HG03457 (cell line): ENCODE measurements around the gene KIF26B.

Source experiments
- ATAC-seq: cut with Tn5 transposase; IDR thresholded peaks from one replicate; pipeline ENCODE4 v1.9.1; 2021; ENCODE audit warnings: moderate number of reproducible peaks; ENCODE audit not compliant: unreplicated experiment

KIF26B gene

DNA sequence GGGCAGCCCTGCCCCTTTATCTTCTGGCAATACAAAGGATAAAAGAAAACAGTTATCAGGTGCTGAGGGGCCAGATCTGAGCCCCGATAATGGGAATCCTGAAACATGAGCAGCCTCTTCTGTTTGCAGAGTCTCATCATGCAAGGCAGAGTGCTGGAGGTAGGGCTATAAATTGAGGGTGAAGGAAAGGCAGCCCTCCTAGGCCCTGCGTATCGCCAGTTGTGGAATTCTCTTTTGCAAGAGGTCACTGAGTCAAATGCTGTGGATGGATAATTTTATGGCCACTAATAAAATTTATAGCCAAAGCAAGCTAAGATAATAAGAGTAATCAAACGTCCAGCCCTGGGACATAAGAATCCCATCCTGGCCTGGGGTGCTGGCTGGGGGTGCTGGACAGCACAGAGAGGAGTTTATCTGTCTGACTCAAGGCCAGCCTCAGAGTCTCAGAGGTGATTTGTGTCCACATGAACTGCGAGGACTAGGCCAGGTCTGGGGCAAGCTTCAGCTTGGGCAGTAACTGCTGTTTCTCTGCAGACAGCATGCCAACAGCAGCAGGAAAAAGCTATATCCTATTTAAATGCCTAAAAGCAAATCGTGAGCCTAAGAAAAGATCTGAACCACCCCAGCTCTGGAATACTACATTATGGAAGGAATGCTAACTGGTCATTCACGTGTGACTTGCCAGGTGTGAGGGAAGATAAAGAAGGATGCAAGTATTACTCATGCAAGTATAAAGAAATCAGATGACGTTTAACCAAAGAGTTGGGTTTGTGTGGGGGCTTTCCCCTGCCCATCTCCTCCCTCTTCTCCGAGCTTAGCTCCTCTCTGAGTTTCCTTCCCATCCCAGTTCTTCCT lies 254.8 kb downstream of the KIF26B start:
- ATAC-seq = no peak

DNA sequence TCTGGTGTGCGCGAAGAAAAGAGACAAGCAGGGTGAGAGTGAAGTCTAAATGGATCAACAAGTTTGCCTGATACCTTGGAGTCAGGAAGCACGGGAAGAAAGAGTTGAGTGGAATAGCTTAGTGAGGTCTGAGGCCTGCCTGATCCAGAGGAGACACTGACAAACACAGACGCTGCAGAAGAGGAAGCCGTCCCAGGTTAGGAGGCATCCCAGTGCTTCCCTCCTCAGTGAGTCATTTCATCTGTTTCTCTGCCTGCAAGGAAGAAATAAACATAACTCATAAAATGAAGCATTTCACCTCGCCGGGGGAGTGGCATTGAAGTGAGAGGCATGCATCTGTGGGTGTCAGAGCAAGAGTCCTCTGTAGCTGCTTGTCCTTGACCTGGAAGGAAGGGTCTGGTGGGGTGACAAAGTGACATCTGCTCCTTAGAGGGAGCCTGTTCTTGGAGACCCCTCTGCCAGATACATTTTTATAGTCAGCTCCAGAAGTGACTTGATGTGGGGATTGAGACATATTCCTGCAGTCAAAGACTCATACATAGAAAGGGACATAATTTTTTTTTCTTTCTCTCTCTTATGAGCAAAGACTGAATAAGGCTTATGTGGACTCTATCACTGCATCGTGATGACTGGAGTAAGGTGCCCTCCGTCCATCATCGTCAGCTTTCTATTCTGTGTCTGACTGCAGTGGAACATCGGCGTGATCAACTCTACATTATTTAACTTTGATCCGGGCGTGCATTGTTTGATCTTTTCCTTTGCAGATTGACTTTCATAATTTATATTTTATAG lies 256.7 kb downstream of the KIF26B start:
- no peak for ATAC-seq

DNA sequence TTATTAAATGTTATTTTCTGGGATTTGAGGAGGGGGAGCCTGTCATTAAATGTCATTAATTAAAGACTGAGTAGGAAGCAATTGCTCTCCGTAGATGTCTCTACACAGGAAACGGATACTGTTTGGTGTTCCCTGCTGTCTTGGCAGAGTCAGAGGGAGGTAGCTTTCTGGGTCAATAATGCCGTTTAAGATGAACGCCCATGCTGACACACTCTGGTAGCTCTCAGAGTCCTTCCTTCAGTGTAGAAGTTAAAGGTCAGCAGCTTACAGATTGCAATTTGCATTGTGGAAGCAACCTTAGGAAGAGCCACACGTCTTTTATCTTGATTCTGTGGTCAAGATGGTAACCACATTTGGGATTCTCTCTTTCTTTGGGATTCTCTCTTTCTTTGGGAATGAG lies 257.5 kb downstream of the KIF26B start:
- no peak for ATAC-seq

DNA sequence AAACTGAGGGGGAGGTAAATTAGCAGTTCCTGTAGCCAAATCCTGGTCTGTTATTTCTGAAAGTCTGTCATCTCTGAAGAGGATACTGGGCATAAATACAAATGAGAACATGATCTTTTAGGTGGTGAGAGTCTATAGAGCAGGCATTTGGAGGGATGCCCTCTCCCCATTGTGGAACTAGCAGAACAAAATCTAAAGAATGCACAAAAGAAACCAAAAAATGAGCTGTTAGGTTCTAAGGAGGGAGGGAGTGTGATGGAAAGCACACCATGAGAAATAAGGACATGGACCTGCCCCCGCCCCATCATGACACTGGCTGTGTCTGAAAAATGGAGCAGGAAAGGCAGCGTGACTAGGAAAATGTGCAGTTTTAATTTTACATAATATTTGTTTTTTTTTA lies 262.0 kb downstream of the KIF26B start:
- no peak for ATAC-seq

DNA sequence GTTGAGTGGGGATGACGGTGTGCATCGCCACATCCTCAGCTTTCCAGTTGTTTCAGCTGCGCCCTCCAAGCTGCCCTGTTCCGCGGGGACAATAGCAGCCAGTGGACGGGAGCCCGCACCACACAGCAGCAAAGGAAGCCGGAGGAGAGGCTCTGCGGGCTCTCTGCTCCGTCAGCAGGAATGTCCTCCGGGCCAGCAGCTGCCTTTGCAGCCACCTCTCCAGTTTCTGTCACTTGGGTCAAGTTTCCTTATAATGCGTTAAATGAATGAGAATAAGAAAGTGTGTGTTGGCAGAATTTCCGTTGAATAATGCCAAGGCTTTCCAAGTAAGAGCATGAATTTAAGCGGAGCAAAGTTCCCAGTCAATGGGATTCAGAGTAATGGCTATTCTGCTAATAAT lies 263.3 kb downstream of the KIF26B start:
- ATAC-seq = no peak

DNA sequence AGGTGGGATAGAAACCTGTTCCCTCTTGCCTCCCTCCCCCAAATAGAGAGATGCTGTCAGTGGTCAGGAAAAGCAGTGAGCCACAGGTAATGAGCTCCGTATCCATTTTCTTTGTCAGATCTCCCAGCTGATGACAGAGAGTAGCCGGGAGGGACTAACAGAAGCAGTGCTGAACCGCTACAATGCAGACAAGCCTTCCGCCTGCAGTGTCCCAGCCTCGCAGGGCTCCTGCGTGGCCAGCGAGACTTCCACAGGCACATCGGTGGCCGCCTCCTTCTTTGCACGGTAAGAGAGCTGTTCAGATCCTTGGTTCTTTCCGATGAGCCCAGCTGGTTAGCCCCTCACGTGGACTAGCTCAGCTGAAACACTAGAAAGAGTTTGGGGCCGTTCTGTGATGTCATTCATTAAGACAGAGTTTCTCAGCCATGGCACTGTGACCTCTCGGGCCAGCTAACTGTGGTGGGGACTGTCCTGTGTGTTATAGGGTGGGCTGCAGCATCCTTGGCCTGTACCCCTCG lies 264.7 kb downstream of the KIF26B start:
- no peak for ATAC-seq

DNA sequence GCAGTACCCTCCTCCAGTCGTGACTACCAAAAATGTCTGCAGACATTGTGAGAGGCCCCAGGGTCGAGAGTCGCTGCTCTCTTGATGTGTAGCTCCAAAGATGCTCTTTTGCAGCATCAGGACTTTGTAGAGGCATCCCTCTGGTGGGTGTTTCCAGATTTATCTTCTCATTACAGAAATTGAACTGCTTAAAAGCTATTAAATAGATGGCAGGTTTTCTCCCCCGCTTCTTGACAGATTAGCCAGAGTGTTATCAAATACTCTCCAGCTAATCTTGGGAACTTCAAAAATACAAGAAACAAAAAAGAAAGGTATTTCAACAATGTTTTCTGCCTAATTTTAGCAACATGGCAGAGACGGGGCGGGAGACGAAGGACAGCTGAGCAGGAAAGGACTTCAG lies 265.2 kb downstream of the KIF26B start:
- no peak for ATAC-seq

DNA sequence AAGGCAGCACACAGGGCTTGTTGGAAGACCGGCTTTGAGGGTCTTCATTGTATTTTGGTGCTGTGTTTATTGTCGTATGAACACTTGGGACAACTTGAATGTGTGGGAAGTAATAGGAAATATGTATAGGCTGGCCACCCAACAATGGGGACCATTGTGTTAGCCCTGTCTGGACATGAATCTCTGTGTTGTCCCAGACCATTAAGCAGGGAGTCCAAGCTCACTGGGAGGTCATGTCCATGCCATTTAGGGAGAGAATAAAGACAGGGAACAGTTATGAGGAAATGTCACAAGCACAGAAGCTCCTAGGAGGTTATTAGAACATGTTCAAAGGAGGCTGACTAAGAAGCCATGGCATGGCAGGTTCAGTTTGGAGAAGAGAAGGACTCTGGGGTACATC lies 266.1 kb downstream of the KIF26B start:
- ATAC-seq = no peak

DNA sequence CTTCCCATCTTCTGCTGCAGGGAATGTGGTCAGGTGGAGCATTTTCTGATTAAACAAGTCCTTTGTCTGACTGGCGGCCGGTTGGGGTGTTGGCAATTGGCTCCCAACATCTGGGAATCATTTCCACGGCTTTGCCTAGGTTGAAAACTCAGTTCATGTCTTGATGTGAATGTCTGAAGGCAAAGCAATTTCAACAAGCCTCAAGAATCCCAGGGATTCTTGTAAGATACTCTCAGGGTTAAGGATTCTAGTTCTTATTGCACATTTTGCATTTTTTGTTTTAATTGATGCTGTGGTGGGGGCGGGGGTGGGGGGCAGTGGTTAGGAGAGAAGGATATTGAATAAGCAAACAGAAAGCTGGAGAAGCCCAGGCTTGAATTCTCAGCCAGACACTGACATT lies 273.9 kb downstream of the KIF26B start:
- no peak for ATAC-seq

DNA sequence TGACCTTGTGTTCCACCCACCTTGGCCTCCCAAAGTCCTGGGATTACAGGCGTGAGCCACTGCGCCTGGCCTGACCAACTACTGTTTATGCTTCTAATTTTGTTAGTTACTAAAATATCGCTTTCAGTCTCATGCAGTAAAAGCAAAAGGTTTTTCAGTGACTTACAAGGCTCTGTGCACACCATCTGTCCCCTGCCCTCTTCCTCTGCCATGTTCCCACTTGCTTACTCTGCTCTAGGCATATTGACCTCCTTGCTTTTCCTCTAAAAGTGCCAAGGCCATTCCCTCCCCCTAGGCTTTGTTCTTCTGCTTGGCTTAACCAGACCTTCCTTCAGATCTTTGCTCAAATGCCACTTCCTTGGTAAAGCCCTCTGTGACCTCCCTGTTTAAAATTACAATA lies 276.9 kb downstream of the KIF26B start:
- no peak for ATAC-seq

DNA sequence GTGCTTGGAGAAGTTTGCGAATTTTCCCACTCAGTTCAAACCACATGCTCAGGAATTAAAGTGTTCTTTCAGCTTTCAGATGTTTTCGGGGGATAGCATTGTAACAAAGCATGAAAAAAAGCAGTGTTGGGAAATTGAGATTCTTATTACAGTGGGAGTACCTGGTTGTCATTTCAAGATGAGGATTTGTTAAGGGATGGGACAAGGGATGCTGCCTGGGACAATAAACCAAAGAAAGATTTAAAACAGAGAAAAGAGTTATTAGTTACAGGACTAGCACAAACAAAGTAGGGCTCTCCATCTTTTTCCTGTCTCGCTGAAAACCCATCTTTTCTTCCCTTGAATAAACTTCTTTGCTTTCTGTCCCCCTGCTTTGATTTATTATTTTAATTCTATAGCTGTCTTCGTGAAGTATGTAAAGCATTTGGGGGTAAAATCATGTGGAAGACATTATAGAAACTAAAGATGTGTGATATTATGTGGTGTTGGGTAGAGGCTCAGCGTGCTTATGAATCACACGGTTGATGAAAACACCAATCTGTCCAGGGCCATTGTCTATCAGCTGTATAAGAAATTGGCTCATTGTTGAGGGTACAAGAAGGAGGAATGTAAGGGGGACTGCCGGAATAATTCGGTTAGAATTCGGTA lies 277.6 kb downstream of the KIF26B start:
- no peak for ATAC-seq

DNA sequence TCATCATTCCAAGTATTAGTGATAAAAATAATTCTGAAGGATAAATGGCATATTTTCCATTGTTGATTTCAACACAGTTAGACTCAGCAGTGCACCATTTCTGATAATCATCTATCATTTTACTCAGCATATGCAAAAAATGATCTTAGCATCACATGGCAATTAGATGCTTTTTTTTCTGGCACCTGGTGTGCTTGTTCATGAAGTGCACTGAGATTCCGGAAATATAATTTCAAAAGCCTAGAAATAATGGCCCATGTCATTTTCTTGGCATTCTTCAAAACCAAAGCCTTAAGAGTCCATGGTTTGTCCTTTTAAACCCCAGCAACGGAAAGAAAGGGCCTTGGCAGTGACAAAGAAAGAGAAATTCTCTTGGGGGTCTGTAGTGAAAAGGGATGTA lies 278.8 kb downstream of the KIF26B start:
- no peak for ATAC-seq

DNA sequence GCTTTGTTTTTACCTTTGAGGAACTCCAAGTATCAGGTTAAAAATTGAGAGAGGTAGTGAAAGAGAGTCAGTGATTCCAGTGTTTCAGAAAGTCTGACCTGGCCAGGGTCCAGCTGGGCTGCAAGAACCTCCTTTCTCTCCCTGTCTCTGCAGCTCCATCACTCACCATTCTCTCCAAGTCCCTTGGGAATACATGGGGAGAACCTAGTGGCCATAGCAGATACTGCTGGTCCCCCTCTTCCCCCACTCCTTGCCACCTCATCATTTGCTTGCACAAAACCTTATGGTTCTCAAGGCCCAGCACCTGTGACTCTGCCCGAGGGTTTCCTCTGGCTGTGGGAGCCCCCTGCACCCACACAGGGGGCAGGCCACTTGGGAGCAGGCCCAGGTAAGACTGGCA lies 279.5 kb downstream of the KIF26B start:
- no peak for ATAC-seq

DNA sequence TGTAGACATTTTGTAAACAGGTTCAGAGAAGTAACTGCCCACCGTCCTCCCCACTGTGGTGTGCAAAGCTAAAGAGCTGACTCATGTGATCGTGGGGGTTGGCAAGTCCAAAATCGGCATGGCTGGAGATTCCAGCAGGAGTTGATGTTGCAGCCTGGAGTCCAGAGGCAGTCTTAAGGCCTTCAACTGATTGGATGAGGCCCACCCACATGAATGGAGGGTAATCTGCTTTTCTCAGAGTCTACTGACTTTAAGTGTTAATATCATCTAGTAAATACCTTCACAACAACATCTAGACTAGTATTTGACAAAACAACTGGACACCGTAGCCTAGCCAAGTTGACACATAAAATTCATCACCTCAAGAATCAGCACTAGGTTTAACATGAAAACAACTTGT lies 281.6 kb downstream of the KIF26B start:
- ATAC-seq = no peak

DNA sequence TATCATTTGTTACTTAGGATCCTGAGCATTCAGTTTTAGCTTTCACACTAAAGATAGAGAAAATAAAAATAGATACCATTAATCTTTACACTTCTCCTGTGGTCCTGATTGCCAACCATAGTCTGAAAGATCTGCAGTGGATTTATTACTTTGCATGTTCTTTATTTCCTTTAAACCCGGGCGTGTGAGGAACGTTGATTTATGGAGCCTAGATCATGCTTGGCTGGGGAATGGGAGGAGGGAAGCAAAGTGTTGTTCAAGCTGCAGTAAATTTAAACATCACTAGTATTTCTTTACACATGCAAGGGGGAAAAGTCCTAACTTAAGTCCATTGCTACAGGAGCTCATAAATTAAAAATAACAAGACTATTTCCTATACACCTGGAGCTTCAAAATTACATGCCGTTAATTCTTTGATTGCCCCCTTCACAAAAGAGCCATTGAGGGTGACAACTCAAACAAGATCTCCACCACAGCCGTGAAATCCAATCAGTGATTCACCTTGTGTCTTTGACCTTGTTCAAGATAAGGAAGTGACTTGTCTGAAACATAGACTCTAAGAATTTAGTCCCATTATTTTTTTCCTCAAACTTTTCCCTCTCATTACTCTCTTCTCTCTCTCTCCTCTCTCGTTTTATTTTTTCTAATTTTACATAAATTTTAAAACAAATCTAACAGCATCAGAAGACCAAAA lies 282.7 kb downstream of the KIF26B start:
- no peak for ATAC-seq

DNA sequence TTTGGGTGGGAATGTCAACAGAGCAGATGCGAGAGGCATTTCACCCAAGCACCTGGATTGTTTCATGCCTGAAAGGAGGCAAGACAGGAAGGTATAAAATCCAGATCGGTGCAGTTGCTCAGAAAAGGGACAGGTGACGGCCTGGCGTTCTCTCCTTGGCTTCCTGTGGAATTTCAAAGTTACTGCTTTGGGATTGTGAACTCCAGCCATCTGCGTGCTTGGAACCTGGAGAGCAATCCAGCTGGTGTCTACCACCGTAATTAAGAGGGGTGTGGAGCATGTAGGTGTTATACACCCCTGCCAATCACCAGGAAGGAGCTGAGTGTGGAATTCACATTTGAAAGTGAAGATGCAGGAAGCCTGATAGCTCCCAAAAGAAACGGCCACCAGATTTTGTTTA lies 286.1 kb downstream of the KIF26B start:
- ATAC-seq = no peak

DNA sequence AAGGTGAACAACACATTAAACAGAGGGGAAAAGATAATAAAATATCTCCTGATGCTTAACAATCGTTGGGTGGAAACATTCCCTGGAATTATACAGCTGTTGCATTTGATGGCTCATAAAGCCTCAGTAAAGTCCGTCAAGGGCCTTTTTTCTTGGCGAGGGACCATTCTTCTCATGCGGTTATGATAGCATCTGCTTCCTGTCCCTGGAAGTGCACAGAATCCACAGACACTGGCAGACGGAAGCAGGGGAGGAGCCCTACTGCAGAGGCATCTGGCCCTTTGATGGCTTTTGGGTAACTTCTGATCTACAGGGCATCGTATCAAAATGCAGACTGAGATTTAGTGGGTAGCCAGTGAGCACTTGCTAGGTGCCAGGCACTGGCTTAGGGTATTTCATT lies 286.9 kb downstream of the KIF26B start:
- ATAC-seq = no peak

DNA sequence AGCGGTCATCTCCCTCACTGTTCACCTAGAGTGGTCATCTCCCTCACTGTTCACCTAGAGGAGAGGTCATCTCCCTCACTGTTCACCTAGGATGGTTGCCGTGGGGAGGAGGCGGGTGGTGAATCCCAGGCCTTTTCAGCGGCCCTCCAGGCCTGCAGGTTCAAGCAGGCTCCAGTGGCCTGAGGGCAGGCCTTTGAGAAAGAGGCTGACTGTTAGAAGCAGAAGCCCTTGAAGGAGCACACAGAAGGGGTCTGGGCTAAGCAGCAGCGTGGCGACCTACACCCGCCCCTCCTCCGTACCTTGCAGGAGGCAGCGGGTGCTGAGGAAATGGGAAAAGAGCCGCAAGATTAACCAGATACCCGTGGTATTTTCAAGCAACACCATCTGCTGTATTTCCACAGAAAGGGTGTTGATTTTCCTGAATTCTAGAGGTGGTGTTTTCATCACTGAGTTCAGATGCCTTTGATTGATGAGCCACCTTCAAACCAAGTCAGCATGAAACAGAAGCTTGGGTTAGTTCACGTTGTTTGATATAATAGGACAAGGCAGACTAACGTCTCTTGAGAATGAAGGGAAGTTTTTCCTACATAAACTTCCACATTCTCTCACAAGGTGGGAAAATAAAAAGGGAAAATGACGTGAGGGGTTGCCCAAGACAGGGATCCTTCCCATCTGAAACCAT lies 289.5 kb downstream of the KIF26B start:
- no peak for ATAC-seq

DNA sequence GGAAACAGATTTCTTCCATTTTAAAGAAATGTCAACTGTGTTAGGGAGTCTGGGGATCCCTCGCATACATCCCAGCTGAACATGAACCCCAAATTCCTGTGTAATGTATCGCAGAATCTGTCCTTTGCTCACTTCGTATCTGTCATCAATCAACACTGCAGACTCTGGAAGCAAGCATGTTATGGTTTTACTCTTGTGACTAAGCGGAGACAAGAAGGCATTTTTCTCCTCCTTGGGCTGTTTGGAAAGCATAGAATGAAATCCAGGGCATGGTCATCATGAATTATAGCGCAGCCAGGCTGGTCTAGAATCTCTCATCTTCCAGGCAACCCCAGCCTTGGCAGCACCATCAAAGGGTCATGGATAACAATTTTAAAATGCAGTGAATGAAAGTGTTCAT lies 290.2 kb downstream of the KIF26B start:
- ATAC-seq = no peak

DNA sequence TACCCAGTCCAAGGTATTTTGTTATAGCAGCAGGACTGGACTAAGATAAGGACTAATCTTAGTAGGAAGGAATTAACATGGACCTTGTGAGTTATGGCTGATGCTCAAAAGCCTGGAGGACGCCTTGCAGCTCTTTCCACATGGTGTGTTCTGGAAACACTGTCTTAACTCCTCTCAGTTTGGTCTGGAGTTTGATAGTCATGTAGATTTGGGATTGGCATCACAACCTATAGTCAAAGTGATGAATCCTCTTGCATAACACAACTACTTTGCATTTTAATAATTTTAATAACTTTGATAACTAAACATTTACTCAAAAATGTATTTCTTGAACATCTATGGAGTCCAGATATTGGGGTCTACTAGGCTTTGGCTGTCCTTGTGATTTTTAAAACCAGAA lies 293.7 kb downstream of the KIF26B start:
- ATAC-seq = no peak
